ENCODE data around the gene RFX5.

Gene RFX5

DNA sequence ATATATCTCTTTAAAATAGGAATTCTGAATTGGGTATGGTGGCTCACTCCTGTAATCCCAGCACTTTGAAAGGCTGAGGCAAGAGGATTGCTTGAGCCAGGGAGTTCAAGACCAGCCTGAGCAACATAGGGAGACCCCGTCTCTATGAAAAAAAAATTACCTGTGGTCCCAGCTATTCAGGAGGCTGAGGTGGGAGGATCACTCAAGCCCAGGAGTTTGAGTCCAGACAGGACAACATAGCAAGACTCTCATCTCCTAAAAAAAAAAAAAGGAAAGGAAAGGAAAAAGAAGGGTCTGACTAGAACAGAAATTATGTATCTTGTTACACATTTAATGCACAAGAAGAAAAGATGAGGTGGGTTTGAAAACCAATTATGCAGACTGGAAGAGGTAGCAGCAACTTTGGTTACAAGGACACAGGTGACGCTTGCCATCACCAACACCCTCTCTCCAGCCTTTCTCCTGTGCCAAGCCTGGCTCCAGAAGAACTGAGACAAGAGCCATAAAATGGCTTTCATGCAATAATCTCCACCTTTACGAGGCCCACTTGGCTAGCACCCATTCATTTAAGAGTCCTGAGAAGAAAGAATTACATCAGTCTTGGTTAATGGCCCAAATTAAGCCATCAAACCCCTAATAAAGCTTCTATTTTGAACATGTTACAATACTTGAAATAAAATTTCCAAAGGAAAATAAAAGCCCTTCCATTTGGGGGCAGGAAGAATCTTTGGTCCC is 30.3 kb upstream of the RFX5 start:
- TF ChIP-seq, protein P1, sequence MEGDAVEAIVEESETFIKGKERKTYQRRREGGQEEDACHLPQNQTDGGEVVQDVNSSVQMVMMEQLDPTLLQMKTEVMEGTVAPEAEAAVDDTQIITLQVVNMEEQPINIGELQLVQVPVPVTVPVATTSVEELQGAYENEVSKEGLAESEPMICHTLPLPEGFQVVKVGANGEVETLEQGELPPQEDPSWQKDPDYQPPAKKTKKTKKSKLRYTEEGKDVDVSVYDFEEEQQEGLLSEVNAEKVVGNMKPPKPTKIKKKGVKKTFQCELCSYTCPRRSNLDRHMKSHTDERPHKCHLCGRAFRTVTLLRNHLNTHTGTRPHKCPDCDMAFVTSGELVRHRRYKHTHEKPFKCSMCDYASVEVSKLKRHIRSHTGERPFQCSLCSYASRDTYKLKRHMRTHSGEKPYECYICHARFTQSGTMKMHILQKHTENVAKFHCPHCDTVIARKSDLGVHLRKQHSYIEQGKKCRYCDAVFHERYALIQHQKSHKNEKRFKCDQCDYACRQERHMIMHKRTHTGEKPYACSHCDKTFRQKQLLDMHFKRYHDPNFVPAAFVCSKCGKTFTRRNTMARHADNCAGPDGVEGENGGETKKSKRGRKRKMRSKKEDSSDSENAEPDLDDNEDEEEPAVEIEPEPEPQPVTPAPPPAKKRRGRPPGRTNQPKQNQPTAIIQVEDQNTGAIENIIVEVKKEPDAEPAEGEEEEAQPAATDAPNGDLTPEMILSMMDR (IDR thresholded peaks at IDR 0.05; ENCODE audit: borderline replicate concordance, control extremely low read depth, extremely low read depth, insufficient read depth, missing control alignments): no peak
- DNase-seq (ENCODE audit: low spot score): no peak
- in situ Hi-C loops (cut with MboI; ENCODE audit: low sequenced_read_pairs, unreplicated experiment): no loop called here

DNA sequence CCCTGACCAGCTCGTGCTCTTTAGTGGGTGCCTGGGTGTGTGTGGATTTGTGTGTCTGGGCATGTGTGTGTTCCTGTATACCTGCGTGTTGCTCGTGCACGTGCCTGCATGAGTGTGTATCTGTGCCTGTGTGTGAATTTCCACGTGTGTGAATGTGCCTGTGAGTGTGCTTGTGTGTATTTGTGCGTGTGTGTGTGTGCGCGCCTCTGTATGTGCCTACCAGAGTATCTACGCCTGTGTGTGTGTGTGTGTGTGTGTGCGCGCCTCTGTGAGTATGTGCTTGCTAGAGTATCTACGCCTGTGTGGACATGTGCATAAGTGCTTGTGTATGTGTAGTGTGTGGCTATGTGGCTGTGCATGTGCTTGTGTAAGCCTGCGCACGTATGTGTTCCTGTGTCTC is 26.1 kb upstream of the RFX5 start:
- TF ChIP-seq, protein P1 (IDR thresholded peaks at IDR 0.05; ENCODE audit: borderline replicate concordance, control extremely low read depth, extremely low read depth, insufficient read depth, missing control alignments): no peak
- no peak for DNase-seq (ENCODE audit: low spot score)
- in situ Hi-C loops (cut with MboI; ENCODE audit: low sequenced_read_pairs, unreplicated experiment): no loop called here

DNA sequence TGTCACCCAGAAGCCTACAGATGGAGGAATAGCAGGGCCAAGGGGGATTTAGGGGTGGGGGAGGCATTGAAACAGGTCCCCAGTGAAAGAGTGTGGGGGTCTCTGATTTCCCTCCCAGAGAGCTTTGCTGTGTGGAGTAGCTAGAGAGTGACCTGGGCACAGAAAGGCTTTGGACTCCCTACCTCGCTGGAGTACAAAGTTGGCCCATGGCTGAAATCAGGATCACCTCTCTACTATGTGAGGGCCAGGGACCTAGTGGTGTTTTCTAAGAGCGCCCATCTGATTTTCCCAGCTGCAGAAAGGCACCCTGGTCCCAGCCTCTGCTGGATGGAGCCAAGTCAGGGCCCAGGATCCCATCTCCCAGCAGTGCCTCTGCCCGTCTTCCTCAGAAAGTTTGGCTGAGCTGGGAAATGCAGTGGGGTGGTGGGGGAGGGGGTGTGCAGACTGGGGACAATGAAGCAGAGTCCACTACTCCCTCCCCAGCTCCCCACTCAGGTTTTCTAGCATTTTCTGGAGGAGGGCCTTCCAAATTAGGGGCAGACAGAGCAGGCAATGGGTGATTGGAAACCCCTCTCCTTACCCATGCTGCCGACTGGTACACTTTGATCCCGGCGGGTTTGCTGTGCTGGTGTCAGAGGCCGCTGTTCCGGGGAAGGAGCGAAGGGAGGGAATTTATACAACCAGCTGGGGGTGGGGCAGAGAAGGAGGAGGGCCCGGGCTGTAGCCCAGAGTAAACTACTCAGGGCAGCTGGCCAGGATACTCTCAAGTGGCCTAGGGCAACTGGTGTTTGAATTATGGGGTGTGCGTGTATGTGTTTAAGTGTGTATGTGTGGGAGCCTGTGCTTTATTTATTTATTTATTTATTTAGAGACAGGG is 25.2 kb upstream of the RFX5 start, which contains the start of gene SELENBP1:
TSS of gene SELENBP1 (minus strand) at position 648 of the 877 bp plus-strand sequence. CDS start at position 584, 64 bp downstream.
- TF ChIP-seq, protein P1 (IDR thresholded peaks at IDR 0.05; ENCODE audit: borderline replicate concordance, control extremely low read depth, extremely low read depth, insufficient read depth, missing control alignments): no peak
- no peak for DNase-seq (ENCODE audit: low spot score)
- in situ Hi-C loops (cut with MboI; ENCODE audit: low sequenced_read_pairs, unreplicated experiment): no loop called here

GRCh38 chr1:151371370-151372057 is 24.5 kb upstream of the RFX5 start:
- no peak for DNase-seq (ENCODE audit: low spot score)
- TF ChIP-seq, protein P1 (IDR thresholded peaks at IDR 0.05; ENCODE audit: borderline replicate concordance, control extremely low read depth, extremely low read depth, insufficient read depth, missing control alignments): no peak
- in situ Hi-C loops (cut with MboI; ENCODE audit: low sequenced_read_pairs, unreplicated experiment): no loop called here

DNA sequence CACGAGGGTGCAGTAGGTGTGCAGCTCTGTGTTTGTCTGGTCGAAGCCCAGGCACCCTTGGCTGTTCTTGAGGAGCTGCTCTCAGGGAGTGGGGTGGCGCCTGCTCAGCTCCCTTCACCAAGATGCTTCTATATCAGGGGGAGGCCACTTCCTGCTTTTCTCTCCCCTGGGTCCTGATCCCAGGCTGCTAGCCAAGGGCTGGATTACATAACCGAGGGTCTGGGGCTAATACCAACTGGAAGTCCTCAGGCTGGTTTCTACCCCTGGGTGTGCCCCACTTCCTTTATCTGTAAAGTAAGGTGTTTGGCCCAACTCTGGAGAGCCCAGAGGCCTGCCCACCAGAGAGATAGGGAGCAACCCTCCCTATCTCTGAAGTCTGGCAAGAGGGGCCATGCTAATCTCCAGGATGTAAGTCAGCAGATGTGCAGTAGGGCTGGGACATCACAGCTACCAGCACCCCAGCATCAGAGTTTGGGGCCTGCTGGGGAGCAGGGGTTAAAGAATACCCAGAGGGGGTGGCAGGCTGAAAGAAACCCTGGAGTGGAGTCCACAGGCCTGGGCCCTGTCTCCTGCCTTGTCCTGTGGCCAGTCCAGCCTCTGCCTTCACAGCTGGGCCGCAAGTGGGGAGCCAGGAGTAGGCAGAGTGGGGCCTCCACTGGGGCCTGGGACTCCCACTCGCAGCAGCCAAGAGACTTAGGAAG is 23.3 kb upstream of the RFX5 start:
- in situ Hi-C loops (cut with MboI; ENCODE audit: low sequenced_read_pairs, unreplicated experiment): no loop called here
- DNase-seq (ENCODE audit: low spot score): no peak
- TF ChIP-seq, protein P1 (IDR thresholded peaks at IDR 0.05; ENCODE audit: borderline replicate concordance, control extremely low read depth, extremely low read depth, insufficient read depth, missing control alignments): no peak

DNA sequence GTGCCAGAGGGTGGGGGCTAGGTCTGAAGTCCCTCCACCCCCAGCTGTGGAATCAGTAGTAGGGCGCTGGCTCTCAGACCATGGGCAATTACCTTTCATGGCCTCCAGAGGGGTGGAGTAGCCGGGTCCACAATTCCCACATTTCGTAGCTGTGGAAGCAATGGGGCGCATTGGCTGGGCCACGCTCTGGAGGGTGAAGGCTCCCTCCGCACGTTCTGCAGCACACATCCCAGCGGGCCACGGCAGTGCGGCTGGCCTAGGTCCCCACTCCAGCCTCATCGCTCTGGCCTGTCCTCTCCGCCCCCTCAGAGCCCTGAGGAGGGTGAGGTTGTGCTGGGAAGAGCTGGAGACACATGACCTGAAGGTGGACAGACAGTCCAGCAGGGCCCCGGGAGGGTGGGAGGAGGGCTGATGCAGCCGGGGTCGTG is 22.6 kb upstream of the RFX5 start:
- in situ Hi-C loops (cut with MboI; ENCODE audit: low sequenced_read_pairs, unreplicated experiment): no loop called here
- no peak for DNase-seq (ENCODE audit: low spot score)
- TF ChIP-seq, protein P1 (IDR thresholded peaks at IDR 0.05; ENCODE audit: borderline replicate concordance, control extremely low read depth, extremely low read depth, insufficient read depth, missing control alignments): no peak

All from GM13976 (cell line).